ENCODE measurements around the gene NCOA5.

Gene NCOA5

DNA sequence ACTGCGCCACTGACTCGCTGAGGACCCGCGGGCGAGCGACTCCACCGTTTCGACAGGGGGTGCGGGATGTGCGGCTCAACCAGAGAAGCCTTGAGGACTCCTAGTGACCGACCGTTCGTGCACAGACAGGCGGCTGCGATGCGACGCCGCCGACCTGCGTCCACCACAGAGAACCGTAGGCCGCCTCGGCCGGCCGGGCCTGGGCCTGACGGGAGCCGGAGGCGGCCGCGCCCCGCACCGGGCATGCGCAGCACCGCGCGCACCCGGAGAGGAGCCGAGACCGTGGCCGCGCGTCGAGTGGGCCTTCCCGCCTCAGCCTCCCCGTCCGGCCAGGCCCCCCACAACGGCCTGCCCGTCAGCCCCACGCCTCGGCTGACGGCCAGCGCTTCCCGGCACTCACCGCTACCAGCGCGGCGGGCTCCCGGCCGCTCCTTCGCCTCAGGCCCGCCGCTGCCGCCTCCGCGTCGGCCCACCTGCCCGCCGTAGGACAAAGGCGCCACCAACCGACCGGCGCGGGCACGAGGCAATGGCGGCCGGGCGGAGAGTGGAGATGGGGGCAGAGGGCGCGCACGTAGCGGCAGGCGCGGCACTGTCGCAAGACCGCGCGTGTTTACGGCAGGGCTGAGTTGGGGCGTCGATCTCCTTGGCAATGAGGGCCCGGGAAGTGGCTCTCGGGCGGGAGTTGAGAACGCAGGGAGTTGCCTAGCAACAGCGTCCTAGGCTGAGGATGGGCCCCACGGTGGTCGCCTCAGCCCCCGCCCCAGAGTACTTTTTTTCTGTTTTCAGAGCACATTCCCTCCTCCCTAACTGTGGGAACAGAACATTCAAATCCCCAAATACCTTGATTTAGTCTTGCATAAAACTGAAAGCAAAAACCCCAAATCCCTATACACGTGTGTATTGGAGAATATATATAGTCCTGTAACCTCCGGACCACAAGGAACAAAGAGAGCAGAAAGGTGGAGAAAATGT lies at the start of gene NCOA5:
Gene NCOA5 (minus strand): TSS at position 546 of the 972 bp plus-strand sequence. CDS start 10,538 bp downstream, outside the sequence.
- in situ Hi-C loops (cut with MboI; ENCODE audit: low sequenced_read_pairs): no loop called here
- Histone ChIP-seq H3K4me3 (peak within 1 kb of the TSS; percentile 75), H3K36me3 (replicated peaks) (peaks cover 2% of the 10 kb centered on the region; the same call in 1 of the 2 replicates), H3K27me3 (ENCODE audit: low read depth) (no peaks in the 10 kb centered on the region), H3K9me3 (no peaks in the 10 kb centered on the region), H3K4me1 (peaks cover 27% of the 10 kb centered on the region)
- DNase-seq (ENCODE audit: low spot score in 2 of 2): peak; percentile 84 to 96

DNA sequence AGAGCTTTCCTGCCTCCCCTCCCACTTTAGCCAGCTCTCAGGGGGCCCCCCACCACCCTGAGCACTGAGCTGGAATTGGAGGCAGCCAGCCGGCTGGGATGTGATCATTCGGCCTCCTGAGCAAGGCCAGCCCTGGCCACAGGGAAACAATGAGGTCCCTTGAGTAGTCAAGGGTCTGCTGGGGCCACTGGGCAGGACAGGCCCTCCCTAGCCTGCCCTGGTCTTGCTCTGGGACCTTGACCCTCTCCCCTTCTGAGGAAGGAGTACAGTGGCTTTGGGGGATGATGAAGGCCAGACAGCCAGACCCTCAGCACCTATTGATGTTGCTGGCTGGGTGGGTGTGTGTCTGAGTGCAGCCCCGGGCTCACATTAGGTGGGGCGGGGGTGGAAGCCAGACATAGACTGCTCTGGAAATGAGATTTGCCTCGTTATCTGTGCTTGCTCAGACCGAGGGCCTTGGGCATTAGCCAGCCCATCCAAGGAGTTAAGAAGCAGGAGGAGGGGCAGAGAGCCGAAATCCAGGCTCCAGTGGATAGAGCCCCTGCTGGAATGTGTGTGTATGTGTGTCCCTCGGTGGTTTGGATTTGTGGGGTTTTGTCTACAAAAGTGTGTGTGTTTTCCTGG lies 49.6 kb upstream of the NCOA5 start:
- peaks cover 49% of the 10 kb centered on the region for H3K27me3 ChIP-seq (ENCODE audit: low read depth)
- H3K4me1 ChIP-seq: no peaks in the 10 kb centered on the region

DNA sequence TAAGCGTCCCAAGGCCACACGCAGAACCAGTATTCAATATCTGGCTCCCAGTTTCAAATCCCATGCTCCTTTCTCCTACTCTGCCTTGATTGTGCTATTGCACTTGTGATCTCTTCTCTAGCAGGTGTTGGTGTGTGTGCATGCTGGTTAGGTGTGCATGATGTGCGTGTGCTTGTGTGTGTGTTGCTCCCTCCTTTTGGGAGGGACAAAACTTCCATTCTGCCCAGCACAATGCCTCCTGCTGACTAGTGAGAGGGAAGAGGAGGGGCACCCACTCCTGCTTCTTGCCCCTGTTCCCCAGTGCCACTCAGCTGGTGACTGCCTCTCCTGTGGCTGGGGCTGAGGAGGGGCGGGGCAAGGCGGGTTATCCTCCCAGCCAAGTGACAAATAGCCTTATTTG lies 48.1 kb upstream of the NCOA5 start:
- DNase-seq (ENCODE audit: low spot score in 2 of 2): no peak
- Histone ChIP-seq H3K27me3 (ENCODE audit: low read depth) (peaks cover 37% of the 10 kb centered on the region), H3K36me3 (replicated peaks) (no peaks in the 10 kb centered on the region), H3K4me3 (no peak overlapping the region), H3K4me1 (no peaks in the 10 kb centered on the region), H3K9me3 (no peaks in the 10 kb centered on the region)
- in situ Hi-C loops (cut with MboI; ENCODE audit: low sequenced_read_pairs): loop anchor here (25.0 kb wide), 1 partner anchor 199 kb away; no protein-coding TSS in a partner anchor

More for the DNA sequence above, 49.6 kb upstream of the NCOA5 start:
- in situ Hi-C loops (cut with MboI; ENCODE audit: low sequenced_read_pairs): loop anchor here (25.0 kb wide), 1 partner anchor 198 kb away; no protein-coding TSS in a partner anchor
- Histone ChIP-seq H3K9me3 (no peaks in the 10 kb centered on the region), H3K4me3 (no peak overlapping the region), H3K36me3 (replicated peaks) (no peaks in the 10 kb centered on the region)
- no peak for DNase-seq (ENCODE audit: low spot score in 2 of 2)

DNA sequence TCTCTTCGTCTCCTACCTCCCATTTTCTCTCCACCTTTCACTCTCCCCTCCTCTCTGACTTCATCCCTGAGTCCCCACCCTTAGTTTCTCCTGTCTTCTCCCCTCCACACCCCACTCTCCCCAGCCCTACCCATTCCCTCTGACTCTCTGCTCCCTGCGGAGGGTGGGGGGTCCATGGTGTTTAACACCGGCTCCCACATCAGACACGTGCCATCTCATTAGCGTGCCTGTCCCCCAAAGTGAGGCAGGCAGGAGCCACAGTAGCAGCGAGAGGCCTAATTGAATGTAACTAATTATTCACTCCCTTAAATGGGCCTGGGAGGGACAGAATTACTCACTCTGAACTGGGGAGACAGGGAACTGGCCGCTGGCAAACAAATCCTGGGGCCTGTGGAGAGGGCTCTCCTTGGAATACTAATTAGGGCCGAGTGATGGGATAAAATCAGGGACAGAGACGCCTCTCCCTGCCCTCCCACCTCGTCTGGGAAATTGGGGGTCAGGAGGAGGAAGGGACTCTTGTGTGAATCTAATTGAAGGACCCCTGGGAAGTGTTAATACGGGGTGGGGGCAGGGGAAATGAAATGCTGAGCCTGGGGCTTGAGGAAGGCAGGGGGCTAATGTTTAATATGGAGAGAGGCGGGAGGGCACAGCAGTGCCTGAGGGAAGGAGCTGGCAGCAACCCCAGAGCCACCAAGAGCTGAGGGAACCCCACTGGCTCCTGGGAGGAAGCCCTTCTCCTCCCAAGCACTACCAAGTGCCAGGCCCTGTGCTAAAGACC lies 46.3 kb upstream of the NCOA5 start:
- Histone ChIP-seq H3K4me1 (no peaks in the 10 kb centered on the region), H3K27me3 (ENCODE audit: low read depth) (peaks cover 33% of the 10 kb centered on the region), H3K36me3 (replicated peaks) (no peaks in the 10 kb centered on the region), H3K4me3 (no peak overlapping the region), H3K9me3 (no peaks in the 10 kb centered on the region)
- DNase-seq (ENCODE audit: low spot score in 2 of 2): no peak
- in situ Hi-C loops (cut with MboI; ENCODE audit: low sequenced_read_pairs): loop anchor here (25.0 kb wide), 1 partner anchor 201 kb away; no protein-coding TSS in a partner anchor

DNA sequence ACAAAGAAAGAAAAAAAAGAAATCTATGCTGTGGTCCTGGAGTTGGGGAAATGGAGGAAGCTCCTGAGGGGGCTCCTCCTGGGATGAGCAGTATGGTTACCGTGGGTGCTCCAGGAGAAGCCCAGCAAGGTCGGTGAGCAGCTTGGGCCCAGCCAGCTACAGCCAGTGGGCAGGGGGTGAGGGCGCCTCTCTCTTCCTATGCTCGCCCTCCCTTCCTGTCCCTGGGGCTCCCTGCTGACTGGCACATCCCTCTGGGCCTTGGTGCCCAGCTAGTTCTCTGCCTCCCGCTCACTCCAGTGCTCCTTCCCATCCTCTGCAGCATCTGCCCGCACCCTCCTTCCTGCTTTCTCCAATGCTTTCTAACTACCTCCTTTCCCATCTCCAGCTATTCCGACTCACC lies 45.0 kb upstream of the NCOA5 start:
- Histone ChIP-seq H3K36me3 (replicated peaks) (no peaks in the 10 kb centered on the region), H3K4me3 (no peak overlapping the region), H3K4me1 (no peaks in the 10 kb centered on the region), H3K9me3 (no peaks in the 10 kb centered on the region), H3K27me3 (ENCODE audit: low read depth) (peaks cover 33% of the 10 kb centered on the region)
- no peak for DNase-seq (ENCODE audit: low spot score in 2 of 2)
- in situ Hi-C loops (cut with MboI; ENCODE audit: low sequenced_read_pairs): loop anchor here (25.0 kb wide), 1 partner anchor 203 kb away; no protein-coding TSS in a partner anchor

DNA sequence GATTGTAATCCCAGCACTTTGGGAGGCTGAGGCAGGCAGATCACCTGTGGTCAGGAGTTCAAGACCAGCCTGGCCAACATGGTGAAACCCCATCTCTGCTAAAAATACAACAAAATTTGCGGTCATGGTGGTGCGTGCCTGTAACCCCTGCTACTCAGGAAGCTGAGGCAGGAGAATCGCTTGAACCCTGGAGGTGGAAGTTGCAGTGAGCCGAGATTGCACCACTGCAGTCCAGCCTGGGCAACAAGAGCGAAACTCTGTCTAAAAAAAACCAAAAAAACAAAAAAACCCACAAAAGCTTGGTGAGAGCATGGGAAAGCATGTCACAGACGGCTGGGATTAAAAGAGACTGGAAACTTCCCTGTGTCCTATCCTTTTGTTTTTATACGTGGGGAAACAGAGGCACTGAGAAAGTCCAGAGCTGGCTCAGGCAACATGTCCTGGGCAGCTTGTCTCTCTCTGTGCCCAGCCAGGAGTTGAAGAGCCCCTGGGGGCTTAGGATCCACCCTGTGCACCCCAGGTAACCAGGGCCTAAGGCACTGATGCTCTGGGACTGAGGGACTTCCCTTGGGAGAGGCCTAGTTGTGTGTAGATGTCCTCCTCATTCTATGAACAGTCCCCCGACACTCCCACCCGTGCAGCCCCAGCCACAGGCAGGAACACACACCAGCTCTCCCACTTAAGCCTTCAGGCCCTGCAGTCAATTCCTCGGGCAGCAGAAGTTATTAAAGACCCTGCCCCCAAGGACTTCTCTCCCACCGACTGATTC lies 44.3 kb upstream of the NCOA5 start:
- in situ Hi-C loops (cut with MboI; ENCODE audit: low sequenced_read_pairs): loop anchor here (25.0 kb wide), 1 partner anchor 203 kb away; no protein-coding TSS in a partner anchor
- Histone ChIP-seq H3K27me3 (ENCODE audit: low read depth) (peaks cover 33% of the 10 kb centered on the region; the same call in 1 of the 2 replicates), H3K9me3 (no peaks in the 10 kb centered on the region), H3K4me1 (no peaks in the 10 kb centered on the region), H3K4me3 (no peak overlapping the region), H3K36me3 (replicated peaks) (no peaks in the 10 kb centered on the region)
- DNase-seq (ENCODE audit: low spot score in 2 of 2): no peak

DNA sequence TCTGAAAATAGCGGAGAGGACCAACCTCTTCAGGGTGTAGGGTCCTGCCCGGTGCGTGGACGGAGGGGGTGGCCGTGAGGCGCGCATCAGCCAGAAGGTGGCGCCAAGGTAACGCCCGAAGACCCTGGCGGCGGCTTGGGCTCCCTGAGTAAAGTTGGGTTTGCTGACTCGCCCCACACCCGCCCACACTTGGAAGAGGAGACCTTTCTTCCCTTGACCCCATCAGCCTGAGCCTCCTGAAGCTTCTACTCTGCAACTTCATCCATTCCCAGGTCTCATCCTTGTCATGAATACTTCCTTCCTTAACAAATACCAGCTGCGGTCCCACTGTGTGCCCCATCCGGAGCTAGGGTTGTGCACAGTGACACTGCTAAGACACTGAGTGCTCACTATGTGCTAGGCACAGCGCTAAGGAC lies 43.0 kb upstream of the NCOA5 start:
- peak; percentile 59 to 85 for DNase-seq (ENCODE audit: low spot score in 2 of 2)
- in situ Hi-C loops (cut with MboI; ENCODE audit: low sequenced_read_pairs): loop anchor here (25.0 kb wide), 1 partner anchor 205 kb away; no protein-coding TSS in a partner anchor
- Histone ChIP-seq H3K4me3 (no peak overlapping the region), H3K27me3 (ENCODE audit: low read depth) (peaks cover 33% of the 10 kb centered on the region; the same call in 1 of the 2 replicates), H3K4me1 (no peaks in the 10 kb centered on the region), H3K36me3 (replicated peaks) (no peaks in the 10 kb centered on the region), H3K9me3 (no peaks in the 10 kb centered on the region)

DNA sequence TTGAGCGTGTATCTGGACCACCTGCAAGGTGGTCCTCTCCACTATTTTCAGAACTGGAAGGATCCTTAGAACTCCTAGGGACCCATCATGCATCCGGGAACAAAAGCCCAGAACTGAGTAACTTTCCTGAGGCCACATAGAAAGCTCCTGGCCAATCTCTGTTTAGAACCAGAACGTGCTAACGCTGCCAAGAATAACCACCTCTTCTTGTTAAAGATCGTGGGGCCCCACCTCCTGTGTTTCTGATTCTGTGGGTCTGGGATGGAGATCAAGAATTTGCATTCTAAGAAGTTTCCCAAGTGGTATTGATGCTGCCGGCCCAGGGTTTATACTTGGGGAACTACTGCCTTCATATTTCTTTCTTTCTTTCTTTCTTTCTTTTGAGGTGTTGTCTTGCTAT lies 41.6 kb upstream of the NCOA5 start:
- no peak for DNase-seq (ENCODE audit: low spot score in 2 of 2)
- H3K36me3 ChIP-seq (replicated peaks): no peaks in the 10 kb centered on the region
- H3K4me1 ChIP-seq: no peaks in the 10 kb centered on the region
- H3K9me3 ChIP-seq: no peaks in the 10 kb centered on the region
- peaks cover 27% of the 10 kb centered on the region; the same call in 1 of the 2 replicates for H3K27me3 ChIP-seq (ENCODE audit: low read depth)
- in situ Hi-C loops (cut with MboI; ENCODE audit: low sequenced_read_pairs): loop anchor here (25.0 kb wide), 1 partner anchor 206 kb away; no protein-coding TSS in a partner anchor
- no peak overlapping the region for H3K4me3 ChIP-seq

DNA sequence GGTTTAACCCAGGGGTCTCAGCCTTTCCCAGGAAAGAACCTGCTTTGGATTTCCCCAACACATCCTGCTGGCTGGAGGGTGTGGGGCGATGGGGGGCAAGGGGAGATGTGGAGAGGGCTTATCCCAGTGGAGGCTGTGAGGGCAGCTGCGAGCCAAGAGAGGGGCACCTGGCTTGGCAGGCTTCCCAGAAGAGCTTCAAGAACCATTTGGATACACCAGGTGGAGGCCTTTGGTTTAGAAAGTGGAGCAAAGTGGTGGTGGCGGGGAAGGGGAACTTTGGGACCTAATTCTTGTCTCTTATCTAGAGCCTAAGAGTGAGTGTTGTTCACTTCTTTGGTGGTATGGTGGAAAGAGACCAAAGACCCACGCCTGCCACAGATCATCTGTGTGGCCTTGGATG lies 40.8 kb upstream of the NCOA5 start:
- H3K4me3 ChIP-seq: no peak overlapping the region
- peaks cover 25% of the 10 kb centered on the region; the same call in 1 of the 2 replicates for H3K27me3 ChIP-seq (ENCODE audit: low read depth)
- no peak for DNase-seq (ENCODE audit: low spot score in 2 of 2)
- in situ Hi-C loops (cut with MboI; ENCODE audit: low sequenced_read_pairs): loop anchor here (25.0 kb wide), 1 partner anchor 207 kb away; no protein-coding TSS in a partner anchor
- H3K4me1 ChIP-seq: no peaks in the 10 kb centered on the region
- H3K9me3 ChIP-seq: no peaks in the 10 kb centered on the region
- H3K36me3 ChIP-seq (replicated peaks): no peaks in the 10 kb centered on the region

DNA sequence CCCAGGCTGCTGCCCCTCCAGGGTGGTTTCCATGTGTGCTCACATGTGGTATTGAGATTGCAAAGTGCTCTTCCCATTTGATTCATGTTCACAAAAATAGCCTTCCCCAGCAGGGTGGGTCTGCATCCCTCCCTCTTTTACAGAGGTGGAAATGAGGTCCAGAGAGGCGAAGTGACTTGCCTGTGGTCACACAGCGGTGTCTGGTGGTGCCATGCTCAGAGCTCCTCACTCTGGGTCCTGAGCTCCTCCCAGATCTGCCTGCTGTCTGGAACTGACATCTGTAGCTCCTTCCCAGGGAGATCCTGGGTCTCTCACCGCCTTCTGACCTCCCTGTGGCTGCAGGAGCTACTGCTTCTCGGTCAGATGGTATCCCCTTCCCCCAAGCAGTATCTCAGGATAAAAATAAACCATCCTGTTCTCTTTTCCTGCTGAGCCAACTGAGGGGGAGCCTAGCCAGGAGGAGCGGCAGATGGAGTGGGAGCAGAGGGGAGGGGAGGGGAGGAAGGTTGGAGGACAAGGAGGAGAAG lies 40.3 kb upstream of the NCOA5 start:
- in situ Hi-C loops (cut with MboI; ENCODE audit: low sequenced_read_pairs): loop anchor here (25.0 kb wide), 1 partner anchor 207 kb away; no protein-coding TSS in a partner anchor
- H3K27me3 ChIP-seq (ENCODE audit: low read depth): peaks cover 25% of the 10 kb centered on the region; the same call in 1 of the 2 replicates
- H3K36me3 ChIP-seq (replicated peaks): no peaks in the 10 kb centered on the region
- DNase-seq (ENCODE audit: low spot score in 2 of 2): no peak
- H3K4me1 ChIP-seq: no peaks in the 10 kb centered on the region
- H3K9me3 ChIP-seq: no peaks in the 10 kb centered on the region
- no peak overlapping the region for H3K4me3 ChIP-seq

DNA sequence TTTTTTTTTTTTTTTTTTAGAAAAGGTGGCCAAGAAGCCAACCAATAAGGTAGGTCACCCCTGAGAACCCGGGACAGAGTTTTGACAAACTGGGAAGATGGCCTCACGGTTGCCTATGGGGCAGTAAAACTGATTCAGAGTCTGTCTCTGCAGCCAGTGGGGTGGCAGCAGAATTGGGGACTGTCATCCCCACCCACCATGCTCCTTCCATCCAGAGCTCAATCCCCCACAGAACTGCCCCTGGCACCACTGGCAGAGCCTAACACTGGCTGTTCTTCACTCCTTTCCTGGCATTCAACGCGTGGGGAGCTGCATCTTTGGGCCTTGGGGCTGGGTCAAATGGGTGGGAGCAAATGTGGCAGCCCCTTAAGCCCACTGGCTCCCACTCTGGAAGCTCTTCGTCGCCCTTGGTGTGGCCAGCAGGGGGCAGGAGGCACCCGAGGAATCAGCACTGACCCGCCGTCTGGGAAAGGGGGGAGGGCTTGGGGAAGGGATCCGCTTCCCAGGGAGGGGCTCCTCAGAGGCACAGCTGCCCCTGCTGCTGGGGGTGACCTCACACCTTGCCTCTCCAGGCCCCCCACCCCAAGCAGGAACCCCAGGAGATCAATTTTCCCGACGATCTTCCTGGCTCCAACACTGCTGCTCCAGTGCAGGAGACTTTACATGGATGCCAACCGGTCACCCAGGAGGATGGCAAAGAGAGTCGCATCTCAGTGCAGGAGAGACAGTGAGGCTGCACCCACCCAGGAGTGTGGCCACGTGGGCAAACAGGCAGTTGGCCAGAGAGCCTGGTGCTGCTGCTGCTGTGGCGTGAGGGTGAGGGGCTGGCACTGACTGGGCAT lies 38.8 kb upstream of the NCOA5 start:
- peaks cover 25% of the 10 kb centered on the region; the same call in 1 of the 2 replicates for H3K27me3 ChIP-seq (ENCODE audit: low read depth)
- peak in 1 of 2 experiments; percentile 72 for DNase-seq (ENCODE audit: low spot score in 2 of 2)
- no peaks in the 10 kb centered on the region for H3K36me3 ChIP-seq (replicated peaks)
- H3K9me3 ChIP-seq: no peaks in the 10 kb centered on the region
- no peak overlapping the region for H3K4me3 ChIP-seq
- in situ Hi-C loops (cut with MboI; ENCODE audit: low sequenced_read_pairs): loop anchor here (25.0 kb wide), 1 partner anchor 209 kb away; no protein-coding TSS in a partner anchor
- no peaks in the 10 kb centered on the region for H3K4me1 ChIP-seq

All from HAP-1 (cell line).